ENCODE measurements around the gene GH2.
"Not testable (repeated sequence)": the region's sequence is repeated elsewhere in the genome, so short reads cannot be mapped to it uniquely, and the experiment has no call there.

GH2 gene

DNA sequence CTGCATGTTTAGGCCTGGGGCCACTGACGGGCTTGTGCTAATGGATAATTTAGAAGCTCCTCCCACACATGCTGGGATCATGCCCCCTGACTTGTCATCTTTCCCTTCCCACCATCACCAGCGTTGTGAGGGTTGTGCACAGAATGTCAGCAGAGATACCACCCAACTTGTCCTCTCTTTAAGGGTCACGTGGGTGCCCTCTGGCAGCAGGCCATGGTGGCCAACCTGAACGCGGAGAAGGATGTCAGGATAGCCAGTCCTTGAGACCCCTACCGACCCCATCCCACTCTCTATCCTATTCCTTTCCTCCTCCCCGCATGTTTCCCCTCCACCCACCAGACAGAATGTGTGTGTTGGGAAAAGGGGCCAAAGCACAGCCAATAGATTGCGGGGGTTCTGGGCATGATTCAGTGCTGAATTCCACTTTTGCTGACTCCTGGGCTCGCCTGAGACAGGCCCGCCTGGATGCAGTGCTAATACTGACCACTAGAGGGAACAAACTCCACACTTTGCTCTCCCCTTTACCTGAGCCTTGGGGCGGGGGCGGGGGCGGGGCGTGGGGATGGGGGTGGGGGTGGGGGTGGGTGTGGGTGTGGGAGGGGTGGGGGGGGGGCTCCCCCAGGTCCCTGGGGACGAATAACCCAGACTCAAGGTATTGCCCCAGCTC, at the start of gene GH2:
Gene GH2, minus strand, starts transcription at position 10 of the 667 bp plus-strand sequence. CDS start 143 bp downstream, outside the sequence.
- peak; percentile 42 for DNase-seq (ENCODE audit: low read depth)

- DNase-seq (ENCODE audit: low read depth) = peak; percentile 35
Measured at GRCh38 chr17:63930951-63931575, 49.3 kb upstream of the GH2 start.

DNA sequence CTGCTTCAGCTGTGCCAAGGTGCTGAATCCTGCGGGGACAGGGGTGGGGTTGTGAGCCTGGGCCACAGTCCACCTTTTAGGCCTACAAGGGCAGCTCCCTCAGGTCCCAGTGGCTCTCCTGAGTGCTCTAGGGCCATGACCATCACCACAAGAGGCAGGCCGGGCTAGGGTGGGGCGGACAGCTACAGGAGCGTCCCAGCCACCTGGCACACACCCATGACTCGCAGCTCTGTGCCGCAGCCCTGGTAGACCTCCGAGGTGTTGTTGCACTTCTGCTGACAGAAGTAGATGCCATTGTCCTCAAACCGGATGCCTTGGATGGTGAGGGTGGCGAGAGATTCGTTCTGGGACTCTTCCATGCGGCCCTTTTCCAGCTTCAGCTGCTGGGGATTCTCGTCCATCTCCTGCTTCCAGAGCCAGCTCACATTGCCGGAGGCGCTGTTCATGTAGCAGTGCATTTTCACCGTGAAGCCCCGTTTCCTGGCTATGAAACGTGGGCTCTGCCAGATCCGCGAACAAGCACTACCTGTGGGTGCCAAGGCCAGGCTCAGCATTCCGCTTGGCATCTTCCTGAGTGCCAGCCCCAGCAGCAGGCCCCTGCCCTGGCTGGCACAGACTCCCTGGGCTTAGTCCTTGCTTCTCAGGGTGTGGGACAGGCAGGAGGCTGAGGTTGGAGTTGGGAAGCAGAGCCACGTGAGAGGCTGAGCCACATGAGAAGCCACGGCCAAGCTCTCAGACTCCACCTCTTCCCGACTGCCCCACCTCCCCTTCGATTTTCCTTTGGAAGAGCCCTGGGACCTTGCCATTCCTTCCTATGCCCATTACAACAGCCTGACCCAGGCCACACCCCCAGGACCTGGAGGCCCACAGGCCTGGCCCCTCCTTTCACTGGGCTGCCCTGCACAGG, 48.4 kb upstream of the GH2 start:
- no peak for DNase-seq (ENCODE audit: low read depth)

GRCh38 chr17:63928966-63929695, 47.4 kb upstream of the GH2 start:
- DNase-seq (ENCODE audit: low read depth) = no peak

DNA sequence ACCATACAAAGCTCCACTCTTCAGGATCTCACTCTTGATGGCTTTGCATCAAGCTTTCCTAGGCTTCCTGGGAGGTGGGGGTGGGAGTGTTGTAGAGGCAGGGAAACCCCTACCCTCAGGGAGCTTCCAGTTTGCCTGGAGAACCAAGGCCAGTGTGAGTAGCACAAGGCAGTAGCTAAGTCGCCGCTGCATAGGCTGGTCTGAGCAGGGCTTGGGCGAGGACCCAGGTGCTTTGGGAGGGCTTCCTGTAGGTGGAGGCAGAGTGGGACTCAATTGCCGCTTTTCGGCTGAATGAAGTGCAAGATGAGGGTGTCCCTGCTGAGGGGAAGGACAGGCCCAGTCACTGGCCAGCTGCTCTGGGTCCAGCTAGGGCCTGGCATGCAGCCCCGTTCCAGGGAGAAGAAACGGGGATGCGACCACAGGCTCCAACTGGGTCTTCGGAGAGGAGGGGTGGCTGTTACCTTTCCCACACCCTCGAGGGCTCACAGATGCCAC, 46.5 kb upstream of the GH2 start:
- DNase-seq (ENCODE audit: low read depth) = no peak

DNA sequence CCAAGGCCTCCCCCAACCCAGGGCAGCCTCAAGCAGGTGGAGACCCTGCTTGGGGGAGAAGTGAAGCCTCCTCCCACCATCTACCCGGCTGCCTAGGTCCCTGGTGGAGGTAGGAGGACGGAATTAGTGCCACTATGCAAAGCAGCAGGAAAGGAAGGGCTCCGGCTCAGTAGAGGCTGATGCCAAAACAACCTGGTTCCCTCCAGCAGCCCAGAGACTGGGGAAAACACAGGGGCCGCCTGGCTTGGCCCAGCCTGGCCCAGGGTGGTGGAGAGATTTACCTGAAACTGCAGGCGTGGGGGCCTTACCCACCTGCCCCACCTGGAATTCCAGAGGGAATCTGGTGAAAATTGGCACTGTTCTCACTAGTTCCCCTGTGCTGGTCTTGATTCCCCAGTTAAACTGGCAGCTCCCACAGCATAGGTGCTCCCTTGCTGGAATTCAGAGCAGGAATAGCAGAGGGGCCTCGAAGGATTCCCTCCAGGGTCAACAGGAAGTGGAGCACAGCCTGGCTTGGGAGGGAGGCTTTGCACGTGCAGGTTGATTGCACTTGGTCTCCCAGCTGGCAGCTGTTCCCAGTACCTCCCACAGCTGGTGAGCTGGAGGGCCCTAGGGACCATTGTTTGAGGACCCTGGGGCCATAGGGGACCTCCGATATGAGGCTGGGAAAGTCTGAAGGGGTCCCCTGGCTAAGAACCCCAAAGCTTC, 45.9 kb upstream of the GH2 start:
- no peak for DNase-seq (ENCODE audit: low read depth)

DNA sequence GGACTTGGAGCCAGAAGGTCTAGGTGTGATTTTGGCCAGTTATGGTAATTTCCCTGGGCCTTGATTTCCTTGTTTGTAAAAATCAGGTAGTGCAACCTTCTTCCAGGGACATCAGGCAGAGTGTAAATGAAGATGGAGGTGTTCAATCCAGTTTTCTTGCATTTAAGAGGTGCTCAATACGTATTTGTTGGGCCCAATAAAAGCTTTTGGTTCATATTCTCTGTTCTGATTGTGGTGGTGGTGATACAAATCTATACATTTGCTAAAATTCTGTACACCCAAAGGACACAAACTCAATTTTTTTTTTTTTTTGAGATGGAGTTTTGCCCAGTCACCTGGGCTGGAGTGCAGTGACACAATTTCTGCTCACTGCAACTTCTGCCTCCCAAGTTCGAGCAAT, 44.4 kb upstream of the GH2 start:
- no peak for DNase-seq (ENCODE audit: low read depth)

- DNase-seq (ENCODE audit: low read depth) = no peak
Measured at GRCh38 chr17:63925615-63926014, 43.9 kb upstream of the GH2 start.

DNA sequence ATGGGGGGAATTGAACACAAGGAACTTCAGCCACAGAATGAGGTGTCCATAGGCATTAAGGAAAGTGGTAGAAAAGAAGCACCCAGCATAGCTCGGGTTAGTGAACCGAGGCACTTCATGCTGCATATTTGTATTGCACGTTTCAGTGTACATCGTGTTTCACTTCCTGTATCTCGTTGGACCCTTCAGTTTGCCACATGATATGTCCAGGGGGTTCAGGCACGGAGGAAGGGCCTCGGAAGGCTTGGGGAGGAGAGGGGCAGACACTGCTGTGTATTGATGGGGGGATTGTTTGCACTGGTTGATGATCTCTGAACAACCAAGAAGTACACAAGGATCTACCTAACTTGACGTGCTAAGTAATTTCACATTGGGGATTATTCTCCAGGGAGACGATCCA, 40.7 kb upstream of the GH2 start:
- not testable (repeated sequence) for DNase-seq (ENCODE audit: low read depth)

GRCh38 chr17:63920779-63921178, 39.0 kb upstream of the GH2 start:
- DNase-seq (ENCODE audit: low read depth) = not testable (repeated sequence)

GRCh38 chr17:63920050-63920449, 38.3 kb upstream of the GH2 start:
- not testable (repeated sequence) for DNase-seq (ENCODE audit: low read depth)

DNA sequence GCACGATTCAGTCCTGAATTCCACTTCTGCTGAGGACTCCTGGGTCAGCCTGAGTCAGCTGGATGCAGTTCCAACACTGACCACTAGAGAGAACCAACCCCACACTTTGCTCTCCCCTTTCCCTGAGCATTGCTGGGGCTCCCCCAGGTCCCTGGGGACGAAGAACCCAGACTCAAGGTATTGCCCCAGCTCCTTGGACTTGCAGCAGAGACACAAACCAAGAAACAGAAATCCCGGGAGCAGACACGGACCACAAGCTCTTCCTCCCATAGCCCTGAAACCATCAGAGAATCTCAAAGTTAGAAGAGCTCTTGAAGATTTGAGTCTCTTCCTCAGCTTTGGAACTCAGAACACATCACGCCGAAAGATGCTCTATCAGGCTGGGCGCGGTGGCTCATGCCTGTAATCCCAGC, 37.6 kb upstream of the GH2 start:
- peak; percentile 72 for DNase-seq (ENCODE audit: low read depth)

GRCh38 chr17:63918789-63919305, 37.1 kb upstream of the GH2 start, which contains the start of gene GH1:
Gene GH1, minus strand, starts transcription at chr17:63918839. Its CDS starts 63 bp downstream, at chr17:63918776.
- DNase-seq (ENCODE audit: low read depth) = not testable (repeated sequence)

- DNase-seq (ENCODE audit: low read depth) = no peak
Measured at GRCh38 chr17:63918305-63918704, 36.6 kb upstream of the GH2 start.

DNA sequence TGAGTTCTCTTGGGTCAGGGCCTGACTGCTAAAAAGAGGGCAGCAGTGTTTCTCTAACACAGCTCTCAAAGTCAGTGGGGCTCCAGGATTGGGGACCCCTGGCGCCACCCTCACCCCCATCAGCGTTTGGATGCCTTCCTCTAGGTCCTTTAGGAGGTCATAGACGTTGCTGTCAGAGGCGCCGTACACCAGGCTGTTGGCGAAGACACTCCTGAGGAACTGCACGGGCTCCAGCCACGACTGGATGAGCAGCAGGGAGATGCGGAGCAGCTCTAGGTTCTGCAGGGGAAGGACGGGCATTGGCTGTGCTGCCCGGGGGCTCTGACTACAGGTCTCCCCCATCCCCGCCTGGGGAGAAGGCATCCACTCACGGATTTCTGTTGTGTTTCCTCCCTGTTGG, 35.9 kb upstream of the GH2 start:
- no peak for DNase-seq (ENCODE audit: low read depth)

- DNase-seq (ENCODE audit: low read depth) = not testable (repeated sequence)
Measured at GRCh38 chr17:63917206-63917605, 35.5 kb upstream of the GH2 start.

- DNase-seq (ENCODE audit: low read depth) = no peak
Measured at GRCh38 chr17:63916566-63917185, 34.9 kb upstream of the GH2 start.

- not testable (repeated sequence) for DNase-seq (ENCODE audit: low read depth)
Measured at GRCh38 chr17:63915753-63916152, 34.0 kb upstream of the GH2 start.

- DNase-seq (ENCODE audit: low read depth) = no peak
Measured at GRCh38 chr17:63914471-63914870, 32.7 kb upstream of the GH2 start.

DNA sequence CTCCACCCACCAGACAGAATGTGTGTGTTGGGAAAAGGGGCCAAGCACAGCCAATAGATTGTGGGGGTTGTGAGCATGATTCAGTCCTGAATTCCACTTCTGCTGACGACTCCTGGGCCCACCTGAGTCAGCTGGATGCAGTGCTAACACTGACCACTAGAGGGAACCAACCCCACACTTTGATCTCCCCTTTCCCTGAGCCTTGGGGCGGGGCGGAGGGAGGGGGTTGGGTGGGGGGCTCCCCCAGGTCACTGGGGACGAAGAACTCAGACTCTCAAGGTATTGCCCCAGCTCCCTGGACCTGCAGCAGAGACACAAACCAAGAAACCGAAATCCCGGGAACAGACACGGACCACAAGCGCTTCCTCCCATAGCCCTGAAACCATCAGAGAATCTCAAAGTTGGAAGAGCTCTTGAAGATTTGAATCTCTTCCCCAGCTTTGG, 29.9 kb upstream of the GH2 start:
- peak; percentile 54 for DNase-seq (ENCODE audit: low read depth)

Measured in activated T-cell treated with anti-CD3 and anti-CD28 coated beads for 24 hours (primary cell).